IgD-negative memory B cell (primary cell): ENCODE data around the gene BICDL2. TPM values are rescaled to one million over a fixed set of nuclear protein-coding genes. Genes with fewer than 3 reads are reported as not detected.

ENCODE experiments used
- H3K27ac Mint-ChIP-seq, 3 donors: one replicate each; pipeline ENCODE4 v1.8.0; 2020 to 2022; ENCODE audit warnings: mild to moderate bottlenecking in 3 of 3, mixed read lengths in 3 of 3, moderate library complexity in 1 of 3
- H3K27me3 Mint-ChIP-seq: one replicate; pipeline ENCODE4 v1.8.0; 2021; ENCODE audit warnings: mixed read lengths
- H3K36me3 Mint-ChIP-seq: one replicate; pipeline ENCODE4 v1.8.0; 2020; ENCODE audit warnings: mild to moderate bottlenecking, mixed read lengths
- H3K4me1 Mint-ChIP-seq, 3 donors: one replicate each; pipeline ENCODE4 v1.8.0; 2020 to 2022; ENCODE audit warnings: mixed read lengths in 3 of 3, mild to moderate bottlenecking in 1 of 3
- H3K4me3 Mint-ChIP-seq, 4 donors: one replicate each; pipeline ENCODE4 v1.8.0; 2020 to 2022; ENCODE audit warnings: mild to moderate bottlenecking in 4 of 4, mixed read lengths in 4 of 4, moderate library complexity in 3 of 4
- H3K9me3 Mint-ChIP-seq, 3 donors: one replicate each; pipeline ENCODE4 v1.8.0; 2020 to 2021; ENCODE audit warnings: mixed read lengths in 3 of 3, mild to moderate bottlenecking in 1 of 3
- polyA plus RNA-seq: library from polyadenylated mRNA; unstranded; fragments of 300-500 nt; fragmentation: Illumina TruSeq; gene quantifications from one replicate; pipeline ENCODE4 v1.2.3, GENCODE V29; 2021

BICDL2 gene
- polyA plus RNA-seq, 1 donor from 2014 or later, result not detected

DNA sequence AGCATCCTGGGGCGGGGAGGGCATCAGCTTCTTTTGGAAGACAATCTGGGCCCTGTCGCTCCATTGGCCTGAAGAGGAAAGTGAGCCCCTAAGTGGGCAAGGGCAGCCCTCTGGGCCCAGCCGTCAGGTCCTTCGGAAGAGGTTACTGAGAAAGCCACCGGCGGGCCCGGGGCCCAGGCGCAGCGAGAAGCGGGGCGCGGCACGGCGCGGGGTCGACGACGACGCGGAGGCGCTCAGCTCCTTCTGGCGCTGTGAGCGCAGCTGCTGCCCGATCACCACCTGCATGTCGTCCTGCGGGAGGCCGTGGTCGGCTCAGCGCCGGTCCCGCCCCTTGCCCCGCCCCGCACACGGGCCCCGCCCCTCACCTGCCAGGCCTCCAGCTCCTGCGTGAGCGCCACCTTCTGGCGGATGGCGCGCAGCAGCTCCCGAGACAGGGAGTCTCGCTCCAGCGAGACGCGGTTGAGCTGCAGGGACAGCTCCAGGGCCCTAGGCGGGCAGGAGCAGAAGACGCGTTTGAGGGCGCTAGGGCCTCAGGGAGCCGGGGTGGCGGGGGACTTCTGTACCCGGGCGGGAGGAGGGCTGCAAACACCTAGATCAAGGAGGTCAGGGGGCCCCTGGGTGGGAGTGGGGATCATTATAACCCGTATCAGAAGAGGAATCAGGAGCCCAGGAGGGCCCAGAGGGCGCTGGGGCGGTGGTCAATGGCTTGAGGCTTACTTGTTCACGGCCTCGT lies 8.6 kb downstream of the BICDL2 start:
- Mint-ChIP-seq H3K9me3 (no peaks in the 10 kb centered on the region), H3K27ac (peak overlapping the region in 1 of 3 donors; percentile 16), H3K4me1 (peaks cover 11 to 16% (median 13%) of the 10 kb centered on the region in 3 donors)

GRCh38 chr16:3027489-3027795 lies 9.3 kb downstream of the BICDL2 start:
- peaks cover 9% of the 10 kb centered on the region for H3K36me3 Mint-ChIP-seq
- peaks cover 20% of the 10 kb centered on the region for H3K27me3 Mint-ChIP-seq
- no peak overlapping the region for H3K4me3 Mint-ChIP-seq
- no peak overlapping the region for H3K27ac Mint-ChIP-seq
- H3K4me1 Mint-ChIP-seq, result peaks cover 16 to 23% (median 19%) of the 10 kb centered on the region in 3 donors
- H3K9me3 Mint-ChIP-seq, result no peaks in the 10 kb centered on the region

More for the DNA sequence above, 8.6 kb downstream of the BICDL2 start:
- Mint-ChIP-seq H3K4me3 (peak overlapping the region in 3 of 4 donors; percentile 43 to 86 (median 76)), H3K27me3 (peaks cover 27% of the 10 kb centered on the region), H3K36me3 (peaks cover 9% of the 10 kb centered on the region)

GRCh38 chr16:3026609-3027488 lies 9.9 kb downstream of the BICDL2 start:
- Mint-ChIP-seq H3K27ac (peak overlapping the region in 1 of 3 donors; percentile 79), H3K4me1 (peaks cover 16 to 24% (median 22%) of the 10 kb centered on the region in 3 donors), H3K9me3 (no peaks in the 10 kb centered on the region), H3K36me3 (peaks cover 7% of the 10 kb centered on the region), H3K27me3 (peaks cover 17% of the 10 kb centered on the region), H3K4me3 (peak overlapping the region in 1 of 4 donors; percentile 57)

- peak overlapping the region in 1 of 4 donors; percentile 57 for H3K4me3 Mint-ChIP-seq
- H3K9me3 Mint-ChIP-seq, result no peaks in the 10 kb centered on the region
- H3K36me3 Mint-ChIP-seq, result peaks cover 7% of the 10 kb centered on the region
- H3K27me3 Mint-ChIP-seq, result peaks cover 15% of the 10 kb centered on the region
- peaks cover 24 to 30% (median 28%) of the 10 kb centered on the region in 3 donors for H3K4me1 Mint-ChIP-seq
- peak overlapping the region in 1 of 3 donors; percentile 79 for H3K27ac Mint-ChIP-seq
These were observed 10.8 kb downstream of the BICDL2 start for GRCh38 chr16:3026003-3026378.

DNA sequence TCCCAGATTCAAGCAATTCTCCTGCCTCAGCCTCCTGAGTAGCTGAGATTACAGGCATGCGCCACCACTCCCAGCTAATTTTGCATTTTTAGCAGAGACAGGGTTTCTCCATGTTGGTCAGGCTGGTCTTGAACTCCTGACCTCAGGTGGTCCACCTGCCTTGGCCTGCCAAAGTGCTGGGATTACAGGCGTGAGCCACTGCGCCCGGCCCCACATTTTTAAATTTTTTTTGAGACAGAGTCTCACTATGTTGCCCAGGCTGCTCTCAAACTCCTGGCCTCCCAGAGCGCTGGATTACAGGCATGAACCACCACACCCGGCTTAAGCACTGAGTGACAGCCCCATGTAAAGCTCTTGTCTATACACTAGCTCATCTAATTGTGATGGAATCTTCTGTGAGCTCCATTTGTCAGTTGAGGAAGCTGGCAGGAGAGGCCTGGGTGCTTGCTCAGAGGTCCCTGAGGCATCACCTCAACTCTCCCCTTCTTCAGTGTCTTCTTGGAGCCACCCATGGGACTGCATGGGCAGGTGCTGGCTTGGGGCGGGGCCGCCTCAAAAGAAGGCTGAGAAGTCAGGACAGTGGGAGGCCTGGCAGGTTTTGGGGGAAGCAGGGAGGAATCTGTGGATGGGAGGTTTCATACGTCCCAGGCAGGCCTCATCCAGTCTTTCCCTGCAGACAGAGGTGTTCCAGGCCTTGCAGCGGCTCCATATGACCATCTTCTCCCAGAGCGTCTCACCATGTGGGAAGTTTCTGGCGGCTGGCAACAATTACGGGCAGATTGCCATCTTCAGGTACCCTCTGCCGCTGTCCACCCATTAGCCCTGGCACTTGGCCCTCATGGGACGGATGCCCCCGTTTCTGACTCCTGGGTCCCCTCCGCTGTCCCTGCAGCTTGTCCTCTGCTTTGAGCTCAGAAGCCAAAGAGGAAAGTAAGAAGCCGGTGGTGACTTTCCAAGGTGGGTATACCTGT lies 11.4 kb downstream of the BICDL2 start:
- no peaks in the 10 kb centered on the region for H3K9me3 Mint-ChIP-seq
- peak overlapping the region in 1 of 3 donors; percentile 79 for H3K27ac Mint-ChIP-seq
- H3K4me3 Mint-ChIP-seq, result peak overlapping the region in 1 of 4 donors; percentile 57

GRCh38 chr16:3023669-3024478 lies 12.9 kb downstream of the BICDL2 start, which contains the start of the genes HCFC1R1 and THOC6:
HCFC1R1 (minus strand) TSS chr16:3023942; CDS start chr16:3023941, 1 bp downstream.
THOC6 (plus strand) TSS chr16:3024035; CDS start chr16:3024327, 292 bp downstream.
- Mint-ChIP-seq H3K9me3 (no peaks in the 10 kb centered on the region), H3K4me1 (peaks cover 24 to 26% (median 25%) of the 10 kb centered on the region in 3 donors), H3K36me3 (peaks cover 7% of the 10 kb centered on the region), H3K4me3 (peak within 1 kb of the TSS; percentile 85 to 99 (median 94)), H3K27me3 (peaks cover 1% of the 10 kb centered on the region), H3K27ac (peak within 1 kb of the TSS; percentile 88 to 97 (median 96))

More for the DNA sequence above, 11.4 kb downstream of the BICDL2 start:
- Mint-ChIP-seq H3K36me3 (peaks cover 7% of the 10 kb centered on the region), H3K4me1 (peaks cover 24 to 30% (median 30%) of the 10 kb centered on the region in 3 donors), H3K27me3 (peaks cover 11% of the 10 kb centered on the region)

GRCh38 chr16:3023415-3023668 lies 13.4 kb downstream of the BICDL2 start:
- H3K27me3 Mint-ChIP-seq, result no peaks in the 10 kb centered on the region
- peaks cover 24 to 26% (median 24%) of the 10 kb centered on the region in 3 donors for H3K4me1 Mint-ChIP-seq
- peak overlapping the region; percentile 85 to 99 (median 94) for H3K4me3 Mint-ChIP-seq
- H3K36me3 Mint-ChIP-seq, result peaks cover 7% of the 10 kb centered on the region
- no peaks in the 10 kb centered on the region for H3K9me3 Mint-ChIP-seq
- peak overlapping the region; percentile 88 to 97 (median 96) for H3K27ac Mint-ChIP-seq

DNA sequence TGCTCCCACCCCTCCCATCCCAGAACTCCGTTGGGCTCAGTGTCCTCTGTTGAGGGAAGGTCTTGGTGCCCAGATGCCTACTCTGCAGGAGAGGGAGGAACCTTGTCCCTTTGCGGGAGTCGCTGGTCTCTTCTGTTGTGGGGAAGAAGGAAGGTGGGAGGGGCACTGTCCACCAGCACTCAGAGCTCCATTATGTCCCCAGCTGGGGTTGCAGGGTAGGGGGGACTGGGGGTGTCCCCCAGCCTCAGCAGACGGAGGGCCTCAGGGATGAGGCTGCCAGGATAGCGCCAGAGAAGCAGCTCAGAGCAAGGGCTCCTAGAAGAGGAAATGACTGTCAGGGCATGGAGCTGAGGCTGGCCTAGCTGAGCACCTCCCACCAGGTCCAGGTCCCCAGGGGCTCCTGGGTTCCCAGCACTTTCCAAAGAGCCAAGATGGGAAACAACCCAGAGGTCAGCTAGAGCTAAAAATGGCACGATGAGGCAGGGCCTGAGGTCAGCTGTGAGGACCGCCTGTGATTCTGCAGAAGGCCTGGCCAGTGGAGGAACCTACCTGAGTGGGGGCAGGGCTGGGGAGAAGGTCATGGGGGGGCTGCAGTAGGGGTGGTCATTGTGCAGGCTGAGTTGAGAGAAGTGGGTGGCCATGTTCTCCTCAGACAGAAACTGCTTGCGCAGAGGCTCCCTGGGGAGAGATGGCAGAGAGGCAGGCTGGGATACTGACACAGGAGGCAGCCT lies 13.9 kb downstream of the BICDL2 start:
- Mint-ChIP-seq H3K9me3 (no peaks in the 10 kb centered on the region), H3K4me1 (peaks cover 23 to 24% (median 24%) of the 10 kb centered on the region in 3 donors), H3K27ac (peak overlapping the region; percentile 88 to 97 (median 96)), H3K4me3 (peak overlapping the region; percentile 85 to 99 (median 94)), H3K27me3 (no peaks in the 10 kb centered on the region), H3K36me3 (peaks cover 7% of the 10 kb centered on the region)

- Mint-ChIP-seq H3K4me1 (peaks cover 23 to 24% (median 24%) of the 10 kb centered on the region in 3 donors), H3K27me3 (no peaks in the 10 kb centered on the region)
These were observed 14.5 kb downstream of the BICDL2 start for GRCh38 chr16:3022208-3022683.

GRCh38 chr16:3021449-3022207 lies 15.1 kb downstream of the BICDL2 start:
- Mint-ChIP-seq H3K27me3 (peaks cover 4% of the 10 kb centered on the region), H3K4me3 (peak overlapping the region; percentile 84 to 95 (median 90)), H3K27ac (peak overlapping the region; percentile 71 to 88 (median 71)), H3K9me3 (no peaks in the 10 kb centered on the region), H3K4me1 (peaks cover 23 to 24% (median 24%) of the 10 kb centered on the region in 3 donors), H3K36me3 (peaks cover 5% of the 10 kb centered on the region)

More at GRCh38 chr16:3022208-3022683, 14.5 kb downstream of the BICDL2 start:
- Mint-ChIP-seq H3K4me3 (peak overlapping the region in 3 of 4 donors; percentile 17 to 99 (median 85)), H3K27ac (peak overlapping the region; percentile 67 to 96 (median 88)), H3K36me3 (peaks cover 5% of the 10 kb centered on the region), H3K9me3 (no peaks in the 10 kb centered on the region)

DNA sequence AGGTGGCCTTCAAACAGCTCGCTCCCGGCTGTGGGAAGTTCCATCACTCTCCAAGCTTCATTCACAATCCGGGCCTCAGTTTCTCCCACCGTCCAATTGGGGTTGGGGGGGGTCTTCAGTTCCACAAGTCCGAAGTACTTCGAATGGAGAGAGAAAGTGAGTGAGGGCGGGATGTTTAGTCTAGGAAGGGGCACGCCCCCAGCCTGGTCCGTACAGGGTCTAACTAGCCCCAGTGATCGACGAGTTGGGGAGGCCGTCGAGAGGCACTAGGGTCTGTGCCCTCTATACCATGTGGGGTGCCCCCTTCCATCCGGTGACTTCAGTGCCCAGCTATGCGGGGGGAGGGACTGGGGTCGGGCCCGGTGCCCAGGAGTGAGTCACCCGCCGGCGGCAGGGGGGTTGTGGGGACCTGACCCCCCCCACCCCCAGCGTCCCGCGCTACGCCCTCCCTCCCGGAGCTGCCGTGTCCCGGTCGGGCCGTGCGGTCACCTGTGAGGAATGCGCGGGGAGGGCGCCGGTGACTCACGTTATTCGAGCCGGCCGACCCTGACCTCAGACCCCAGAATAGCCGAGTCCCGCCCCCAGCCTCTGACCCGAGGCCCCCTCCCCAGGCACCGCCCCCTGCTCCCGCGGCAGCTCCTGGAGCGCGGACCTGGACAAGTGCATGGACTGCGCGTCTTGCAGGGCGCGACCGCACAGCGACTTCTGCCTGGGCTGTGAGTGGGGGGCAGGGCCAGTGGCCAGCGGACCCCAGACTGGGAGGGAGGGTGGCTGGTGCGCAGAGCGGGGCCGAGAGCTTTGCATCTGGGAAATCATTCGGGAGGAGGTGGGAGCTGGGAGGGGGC lies 15.9 kb downstream of the BICDL2 start:
- peaks cover 22 to 24% (median 24%) of the 10 kb centered on the region in 3 donors for H3K4me1 Mint-ChIP-seq
- peak overlapping the region; percentile 71 to 88 (median 71) for H3K27ac Mint-ChIP-seq
- no peaks in the 10 kb centered on the region for H3K9me3 Mint-ChIP-seq
- H3K36me3 Mint-ChIP-seq, result peaks cover 2% of the 10 kb centered on the region
- H3K4me3 Mint-ChIP-seq, result peak overlapping the region; percentile 84 to 95 (median 91)
- H3K27me3 Mint-ChIP-seq, result peaks cover 6% of the 10 kb centered on the region
